Peyer's patch (tissue), 4 donors: ENCODE measurements around the gene CMTM7. TPM values are rescaled to one million over a fixed set of nuclear protein-coding genes. Genes with fewer than 3 reads are reported as not detected.

Source experiments
- DNase-seq, 3 donors: peaks; one replicate each; pipeline ENCODE4 v3.0.0-alpha.2; 2017 to 2019
- H3K27ac ChIP-seq, 4 donors: fragments of 200-600 bp; sonication (generic); one replicate each; pipeline ENCODE4 v1.5.1; 2016 to 2019
- H3K27me3 ChIP-seq, 2 donors: fragments of 200-600 bp; sonication (generic); one replicate each; pipeline ENCODE4 v1.5.1; 2019
- H3K36me3 ChIP-seq, 3 donors: fragments of 200-600 bp; sonication (generic); one replicate each; pipeline ENCODE4 v1.5.1; 2016 to 2019
- H3K4me1 ChIP-seq, 4 donors: fragments of 200-600 bp; sonication (generic); one replicate each; pipeline ENCODE4 v1.5.1; 2016 to 2019
- H3K4me3 ChIP-seq, 4 donors: fragments of 200-600 bp; sonication (generic); 1 replicate in 3 of 4; 2 replicates in 1 of 4; pipeline ENCODE4 v1.5.1; 2016 to 2019; ENCODE audit warnings: mild to moderate bottlenecking in 1 of 4
- H3K9me3 ChIP-seq, 4 donors: fragments of 200-600 bp; sonication (generic); one replicate each; pipeline ENCODE4 v1.5.1; 2016 to 2019; ENCODE audit warnings: mild to moderate bottlenecking in 1 of 4
- POLR2A ChIP-seq, 2 donors: fragments of 450-650 bp; IDR thresholded peaks; one replicate each; pipeline ENCODE4 v1.5.1; 2017; ENCODE audit warnings: antibody characterized with exemption in 2 of 2, mild to moderate bottlenecking in 2 of 2, moderate library complexity in 2 of 2
- total RNA-seq, 4 donors: library from RNA; depleted of rRNA; stranded (reverse); fragments of >200 nt; gene quantifications; one replicate each; pipeline ENCODE4 v1.1.0, GENCODE V29; 2016
- TF ChIP-seq, protein P1 (sequence below), 6 experiments: fragments of 450-650 bp in 4 of 6; fragments of 200-600 bp in 2 of 6; sonication (generic) in 1 of 6; IDR thresholded peaks; one replicate each; pipeline ENCODE4 v1.5.1; 2017 to 2019; ENCODE audit warnings: antibody characterized with exemption in 6 of 6, mild to moderate bottlenecking in 3 of 6, moderate library complexity in 1 of 6

The CMTM7 gene
- total RNA-seq, 4 donors from 2014 or later: 5.7 to 41.3 (median 10.5) TPM

- Histone ChIP-seq H3K27me3 (no peaks in the 10 kb centered on the region), H3K9me3 (no peaks in the 10 kb centered on the region), H3K4me1 (no peaks in the 10 kb centered on the region), H3K27ac (no peak overlapping the region), H3K36me3 (peaks cover 0 to under 1% (median 0%) of the 10 kb centered on the region in 3 donors), H3K4me3 (no peak overlapping the region)
- TF ChIP-seq POLR2A (IDR thresholded peaks at IDR 0.05): no peak
- TF ChIP-seq, protein P1, sequence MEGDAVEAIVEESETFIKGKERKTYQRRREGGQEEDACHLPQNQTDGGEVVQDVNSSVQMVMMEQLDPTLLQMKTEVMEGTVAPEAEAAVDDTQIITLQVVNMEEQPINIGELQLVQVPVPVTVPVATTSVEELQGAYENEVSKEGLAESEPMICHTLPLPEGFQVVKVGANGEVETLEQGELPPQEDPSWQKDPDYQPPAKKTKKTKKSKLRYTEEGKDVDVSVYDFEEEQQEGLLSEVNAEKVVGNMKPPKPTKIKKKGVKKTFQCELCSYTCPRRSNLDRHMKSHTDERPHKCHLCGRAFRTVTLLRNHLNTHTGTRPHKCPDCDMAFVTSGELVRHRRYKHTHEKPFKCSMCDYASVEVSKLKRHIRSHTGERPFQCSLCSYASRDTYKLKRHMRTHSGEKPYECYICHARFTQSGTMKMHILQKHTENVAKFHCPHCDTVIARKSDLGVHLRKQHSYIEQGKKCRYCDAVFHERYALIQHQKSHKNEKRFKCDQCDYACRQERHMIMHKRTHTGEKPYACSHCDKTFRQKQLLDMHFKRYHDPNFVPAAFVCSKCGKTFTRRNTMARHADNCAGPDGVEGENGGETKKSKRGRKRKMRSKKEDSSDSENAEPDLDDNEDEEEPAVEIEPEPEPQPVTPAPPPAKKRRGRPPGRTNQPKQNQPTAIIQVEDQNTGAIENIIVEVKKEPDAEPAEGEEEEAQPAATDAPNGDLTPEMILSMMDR (IDR thresholded peaks at IDR 0.05): no peak
- DNase-seq: no peak
Measured at GRCh38 chr3:32480604-32481003, 89.0 kb downstream of the CMTM7 start.

- no peaks in the 10 kb centered on the region for H3K27me3 ChIP-seq
- H3K27ac ChIP-seq: no peak overlapping the region
- peaks cover 0 to 15% (median 0%) of the 10 kb centered on the region in 3 donors for H3K36me3 ChIP-seq
- TF ChIP-seq POLR2A (IDR thresholded peaks at IDR 0.05): no peak
- TF ChIP-seq, protein P1 (IDR thresholded peaks at IDR 0.05): no peak
- H3K9me3 ChIP-seq: no peaks in the 10 kb centered on the region
- H3K4me3 ChIP-seq: no peak overlapping the region
- no peak for DNase-seq
- no peaks in the 10 kb centered on the region for H3K4me1 ChIP-seq
Measured at GRCh38 chr3:32481791-32482631, 90.4 kb downstream of the CMTM7 start.

- no peak for DNase-seq
- no peak for TF ChIP-seq POLR2A (IDR thresholded peaks at IDR 0.05)
- TF ChIP-seq, protein P1 (IDR thresholded peaks at IDR 0.05): no peak
- H3K4me3 ChIP-seq: no peak overlapping the region
- no peaks in the 10 kb centered on the region for H3K9me3 ChIP-seq
- no peak overlapping the region for H3K27ac ChIP-seq
- peaks cover 0 to 16% (median 0%) of the 10 kb centered on the region in 3 donors for H3K36me3 ChIP-seq
- H3K4me1 ChIP-seq: no peaks in the 10 kb centered on the region
- no peaks in the 10 kb centered on the region for H3K27me3 ChIP-seq
Measured at GRCh38 chr3:32482693-32483092, 91.0 kb downstream of the CMTM7 start.

DNA sequence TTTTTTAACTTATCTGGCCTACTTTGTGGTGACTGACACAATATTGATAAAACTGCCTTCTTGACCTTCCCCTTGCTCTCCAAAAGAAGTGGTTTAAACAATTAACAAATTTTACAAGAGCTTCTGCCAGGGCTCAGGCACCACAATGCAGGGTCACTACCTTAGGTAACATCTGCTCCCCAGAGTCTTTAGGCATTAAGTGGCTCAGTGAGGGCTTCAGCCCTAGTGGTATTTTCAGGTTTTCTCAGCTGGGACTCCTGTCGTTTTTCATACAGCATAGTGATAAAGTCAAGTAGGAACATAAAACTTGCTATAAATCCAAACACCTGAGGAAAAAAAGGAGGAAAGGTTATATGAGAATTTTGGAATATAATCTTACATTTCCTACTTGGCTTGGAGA is 92.1 kb downstream of the CMTM7 start:
- peak overlapping the region in 1 of 4 donors; percentile 58 for H3K27ac ChIP-seq
- no peaks in the 10 kb centered on the region for H3K4me1 ChIP-seq
- TF ChIP-seq, protein P1 (IDR thresholded peaks at IDR 0.05): no peak
- no peak for TF ChIP-seq POLR2A (IDR thresholded peaks at IDR 0.05)
- peaks cover 0 to 16% (median 0%) of the 10 kb centered on the region in 3 donors for H3K36me3 ChIP-seq
- no peaks in the 10 kb centered on the region for H3K9me3 ChIP-seq
- H3K27me3 ChIP-seq: no peaks in the 10 kb centered on the region
- no peak for DNase-seq
- H3K4me3 ChIP-seq: no peak overlapping the region

DNA sequence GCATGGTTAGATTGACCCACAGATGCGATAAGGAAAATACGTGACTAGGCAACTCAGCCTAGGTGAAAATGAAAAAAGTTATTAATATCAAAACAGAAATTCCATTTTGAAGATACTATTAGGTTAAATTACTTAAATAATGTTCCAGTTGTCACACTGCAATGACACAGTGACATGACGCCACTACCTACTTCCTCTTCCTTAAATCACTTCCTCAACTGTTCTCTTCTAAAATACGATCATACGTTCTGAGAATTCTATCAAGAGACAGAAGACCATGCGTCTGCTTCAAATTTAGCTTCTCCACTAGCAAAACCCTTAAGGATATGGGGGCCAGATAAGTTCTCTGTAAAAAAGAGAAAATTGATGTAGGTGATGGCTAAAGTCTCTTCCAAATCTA is 92.8 kb downstream of the CMTM7 start:
- TF ChIP-seq, protein P1 (IDR thresholded peaks at IDR 0.05): no peak
- TF ChIP-seq POLR2A (IDR thresholded peaks at IDR 0.05): no peak
- H3K27ac ChIP-seq: peak overlapping the region in 2 of 4 donors; percentile 30 to 58
- no peaks in the 10 kb centered on the region for H3K27me3 ChIP-seq
- no peaks in the 10 kb centered on the region for H3K9me3 ChIP-seq
- no peaks in the 10 kb centered on the region for H3K4me1 ChIP-seq
- no peak overlapping the region for H3K4me3 ChIP-seq
- peaks cover 0 to 16% (median 0%) of the 10 kb centered on the region in 3 donors for H3K36me3 ChIP-seq
- no peak for DNase-seq
